AG04450 (cell line): Measurements from ENCODE around the gene DNPH1. TPM values are rescaled to one million over a fixed set of nuclear protein-coding genes. Genes with fewer than 3 reads are reported as not detected.

Experiments used
- CTCF ChIA-PET: fragments of 300-600, 350-600 bp; formaldehyde crosslinking; extraction: SDS; loops from one replicate; lab custom pipeline; 2022; ENCODE audit warnings: antibody characterized with exemption, inconsistent platforms; lab: Charles Lee
- POLR2A ChIA-PET: fragments of 350-600 bp; formaldehyde crosslinking; extraction: SDS; loops from one replicate; lab custom pipeline; 2021; ENCODE audit warnings: antibody characterized with exemption, inconsistent platforms; lab: Yijun Ruan, JAX
- DNase-seq: peaks from one replicate; pipeline ENCODE4 v3.0.0-alpha.2; 2011; ENCODE audit warnings: low read depth, low spot score
- H3K27ac ChIP-seq: one replicate; pipeline ENCODE4 v1.5.1; 2012; ENCODE audit warnings: low read depth, low read length, control low read depth
- H3K27me3 ChIP-seq: one replicate; pipeline ENCODE4 v1.6.0; 2012; ENCODE audit warnings: low read length; ENCODE audit not compliant: control insufficient read depth, insufficient read depth
- H3K4me3 ChIP-seq: 2 replicates; pipeline ENCODE4 v1.5.1; 2011; ENCODE audit warnings: mild to moderate bottlenecking, low read depth, low read length, control low read depth
- H3K9me3 ChIP-seq: 2 replicates; pipeline ENCODE4 v1.5.1; 2012; ENCODE audit warnings: low read length; ENCODE audit not compliant: control insufficient read depth, insufficient read depth
- CTCF ChIP-seq: IDR thresholded peaks from 2 replicates; pipeline ENCODE4 v1.5.1; 2011; ENCODE audit warnings: low read depth, low read length, control low read depth, inconsistent platforms
- polyA plus RNA-seq: library from polyadenylated mRNA; depleted of rRNA; stranded (reverse); fragments of >200 nt; gene quantifications from 2 replicates; pipeline ENCODE4 v1.2.3, GENCODE V29; 2011

DNPH1 gene
- polyA plus RNA-seq, 1 experiment: 36.9 TPM

GRCh38 chr6:43276577-43277305 is 47.5 kb upstream of the DNPH1 start:
- H3K4me3 ChIP-seq: no peak overlapping the region
- no peak overlapping the region for H3K27ac ChIP-seq
- ChIA-PET POLR2A (no interaction called here), CTCF (interaction anchor here (1.9 kb wide), 1 partner anchor 58 kb away, joined by 4 read pairs; no protein-coding TSS in a partner anchor)
- no peaks in the 10 kb centered on the region for H3K9me3 ChIP-seq
- no peak for TF ChIP-seq CTCF
- peaks cover 46% of the 10 kb centered on the region for H3K27me3 ChIP-seq
- no peak for DNase-seq

- TF ChIP-seq CTCF: no peak
- H3K27me3 ChIP-seq: peaks cover 45% of the 10 kb centered on the region
- H3K27ac ChIP-seq: no peak overlapping the region
- H3K4me3 ChIP-seq: no peak overlapping the region
- no peaks in the 10 kb centered on the region for H3K9me3 ChIP-seq
- DNase-seq: no peak
- ChIA-PET POLR2A (no interaction called here), CTCF (interaction anchor here (0.6 kb wide), 1 partner anchor 370 kb away, joined by 4 read pairs; no protein-coding TSS in a partner anchor)
Observed at GRCh38 chr6:43275801-43276576, 46.7 kb upstream of the DNPH1 start.

GRCh38 chr6:43274916-43275597 is 45.8 kb upstream of the DNPH1 start:
- no peaks in the 10 kb centered on the region for H3K9me3 ChIP-seq
- POLR2A ChIA-PET: no interaction called here
- DNase-seq: no peak
- H3K4me3 ChIP-seq: peak overlapping the region; percentile 39; the same call in 1 of the 2 replicates
- CTCF ChIA-PET: interaction anchor here (0.6 to 0.8 kb wide), 2 partner anchors 11 to 369 kb away, joined by 3 to 4 read pairs; no protein-coding TSS in a partner anchor
- no peak overlapping the region for H3K27ac ChIP-seq
- peaks cover 53% of the 10 kb centered on the region for H3K27me3 ChIP-seq
- no peak for TF ChIP-seq CTCF

GRCh38 chr6:43274127-43274915 is 45.0 kb upstream of the DNPH1 start:
- peaks cover 56% of the 10 kb centered on the region for H3K27me3 ChIP-seq
- no peaks in the 10 kb centered on the region for H3K9me3 ChIP-seq
- DNase-seq: no peak
- ChIA-PET POLR2A (no interaction called here), CTCF (interaction anchor here (0.8 kb wide), 1 partner anchor 10 kb away, joined by 3 read pairs; no protein-coding TSS in a partner anchor)
- H3K27ac ChIP-seq: no peak overlapping the region
- TF ChIP-seq CTCF: no peak
- no peak overlapping the region for H3K4me3 ChIP-seq
